Right ventricle myocardium superior (tissue), 1 donor: ENCODE results near the gene RNF166. TPM values are rescaled to one million over a fixed set of nuclear protein-coding genes. Genes with fewer than 3 reads are reported as not detected.

ENCODE experiments used
- ATAC-seq: fragments of 200-7000 bp; cut with Tn5 transposase; one replicate; pipeline ENCODE4 v1.9.1; 2020; ENCODE audit warnings: mild to moderate bottlenecking; ENCODE audit not compliant: poor library complexity
- DNase-seq: peaks from one replicate; pipeline ENCODE4 v3.0.0-alpha.2; 2020
- intact Hi-C: fragments of 100-400 bp; cut with DNase I; formaldehyde crosslinking; loops from one replicate; pipeline ENCODE4 v1.11.2; 2022
- microRNA-seq: library from miRNA; unstranded; fragments of <30 nt; microRNA quantifications from one replicate; pipeline ENCODE4 v1.2.0, GENCODE V29; 2020
- total RNA-seq: library from RNA; stranded (reverse); fragmentation: NEBNext Ultra II Directional; extraction: Animal tissue kit (Norgen Biotek cat#: 25700); gene quantifications from one replicate; pipeline ENCODE4 v1.2.1, GENCODE V29; 2021
- donor health status: DM: no; HTN: yes; CAD: no; lungs with severe emphysema.

The RNF166 gene
- total RNA-seq, 1 donor from 2014 or later: 14.6 TPM

DNA sequence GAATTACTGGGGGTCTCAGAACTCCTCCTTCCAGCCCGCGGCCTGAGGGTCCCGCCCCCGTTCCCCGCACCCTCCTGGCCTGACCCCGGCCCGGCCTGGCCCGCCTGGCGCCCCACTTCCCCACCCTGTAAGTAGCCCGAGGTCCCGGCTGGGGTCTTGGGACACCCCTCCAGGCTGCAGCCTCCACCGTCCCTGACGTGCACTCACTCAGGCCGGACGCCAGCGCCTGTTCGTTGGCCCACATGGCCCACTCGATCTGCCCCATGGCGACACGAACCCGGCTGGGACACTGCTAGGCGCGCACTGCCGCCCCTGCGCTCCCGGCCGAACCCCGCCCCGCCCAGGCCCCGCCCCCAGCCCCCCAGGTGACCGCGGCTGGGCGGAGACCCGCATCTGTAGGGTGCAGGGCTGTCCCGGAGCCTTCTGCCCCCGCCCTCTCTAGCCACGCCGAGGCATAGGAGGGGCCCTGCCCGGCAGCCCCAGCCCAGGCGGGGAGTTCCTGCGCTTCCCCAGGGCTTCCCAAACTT lies 55.4 kb downstream of the RNF166 start, which contains the start of gene CYBA:
Gene CYBA (minus strand): TSS at position 305 of the 527 bp plus-strand sequence. CDS start 40 bp downstream, at position 265.
- intact Hi-C loops: no loop called here
- DNase-seq (peak; percentile 90), ATAC-seq (peak; percentile 90)

DNA sequence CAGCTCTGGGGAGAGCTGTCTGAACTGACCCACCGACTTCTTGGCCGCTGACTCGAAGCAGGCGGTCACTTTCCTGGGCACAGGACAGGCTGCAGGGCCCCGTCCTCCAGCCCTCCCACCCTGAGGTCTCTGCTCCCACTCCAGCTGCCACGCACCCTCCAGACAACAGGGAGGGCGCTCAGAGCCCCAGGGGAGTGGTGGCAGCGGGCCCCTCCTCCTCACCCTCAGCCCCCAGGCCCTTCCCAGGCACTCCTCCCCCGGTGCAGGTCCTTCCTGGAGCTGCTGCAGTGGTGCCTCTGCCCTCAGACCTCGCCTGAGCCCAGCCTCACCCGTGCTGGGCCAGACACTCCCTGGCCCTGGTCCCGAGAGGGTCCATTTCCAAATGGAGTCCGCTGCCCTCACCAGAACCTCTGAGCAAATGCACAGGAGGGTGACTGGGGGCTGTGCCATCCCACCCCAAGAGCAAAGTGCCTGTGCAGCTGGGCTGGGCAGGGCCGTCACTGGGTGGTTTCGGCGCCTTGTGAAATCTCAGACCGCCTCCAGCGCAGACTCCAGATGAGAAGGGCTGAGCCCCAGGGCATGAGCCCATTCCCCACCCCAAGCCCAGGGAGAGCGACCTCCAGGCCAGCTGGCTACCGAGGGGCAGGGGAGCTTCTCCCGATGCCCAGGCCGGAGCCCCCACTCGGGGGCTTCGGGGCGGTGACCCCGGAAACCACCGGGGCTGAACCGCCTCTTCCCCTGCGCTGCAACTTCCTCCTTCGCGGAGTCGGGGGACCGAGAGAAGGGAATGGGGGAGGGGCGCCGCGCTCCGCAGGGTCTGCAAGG lies 56.1 kb downstream of the RNF166 start:
- peak; percentile 70 for DNase-seq
- peak; percentile 44 for ATAC-seq
- intact Hi-C loops: no loop called here

DNA sequence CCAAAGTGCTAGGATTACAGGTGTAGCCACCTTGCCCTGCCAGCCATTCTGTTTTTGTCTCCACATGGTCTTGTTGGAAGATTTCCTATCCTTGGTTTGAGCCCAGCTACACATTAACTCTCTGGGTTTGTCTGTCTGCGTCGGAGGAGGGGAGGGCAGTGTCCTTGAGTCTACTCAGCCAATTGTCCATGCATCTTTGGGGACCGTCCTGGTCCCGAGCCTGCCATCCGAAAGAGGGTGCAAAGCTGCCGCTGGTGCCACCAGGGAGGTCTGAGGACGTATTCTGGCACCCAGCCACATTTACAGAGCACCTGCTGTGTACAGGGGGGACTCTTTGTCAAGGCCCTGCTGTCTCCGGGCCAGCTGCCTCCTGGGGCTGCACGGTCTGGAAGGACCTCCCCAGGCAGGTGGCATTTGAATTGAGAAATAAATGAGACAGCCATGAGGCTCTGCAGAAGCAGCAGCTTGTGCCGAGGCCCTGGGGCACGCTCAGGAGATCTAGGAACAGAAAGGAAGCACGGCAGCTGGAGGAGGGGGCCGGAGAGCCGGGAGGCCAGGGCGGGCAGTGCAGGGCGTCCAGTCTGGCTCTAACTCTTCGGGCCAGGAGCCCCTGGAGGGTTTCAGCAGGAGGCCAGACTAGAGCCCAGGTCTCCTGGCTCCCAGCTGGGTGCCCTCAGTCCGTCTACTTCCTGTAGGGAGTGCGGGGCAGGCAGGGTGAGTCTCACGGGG lies 56.8 kb downstream of the RNF166 start:
- no peak for ATAC-seq
- no peak for DNase-seq
- intact Hi-C loops: no loop called here

- intact Hi-C loops: no loop called here
- DNase-seq: no peak
- no peak for ATAC-seq
Observed at GRCh38 chr16:88647178-88648070, 58.8 kb downstream of the RNF166 start.

Small RNAs within 50 kb of the gene (microRNA-seq; reads per million reads assigned to microRNA genes)
- not detected for gene MIR4722

Other genes starting within 250 kb of the RNF166 start
- 23.5 TPM for gene ZC3H18, start 136.0 kb downstream of the RNF166 start, total RNA-seq
- gene IL17C, start 67.8 kb downstream of the RNF166 start, total RNA-seq: not detected
- gene CYBA, start 55.4 kb downstream of the RNF166 start, total RNA-seq: 53.7 TPM
- gene MVD, start 43.3 kb downstream of the RNF166 start, total RNA-seq: 21.9 TPM
- gene SNAI3, start 19.9 kb downstream of the RNF166 start, total RNA-seq: 3.0 TPM
- 13.4 TPM for gene CTU2, start 95 bp upstream of the RNF166 start, total RNA-seq
- gene PIEZO1, start 78.8 kb upstream of the RNF166 start, total RNA-seq: 15.9 TPM
- 1.00 TPM for gene CDT1, start 97.4 kb upstream of the RNF166 start, total RNA-seq
- gene APRT, start 105.5 kb upstream of the RNF166 start, total RNA-seq: 40.4 TPM
- 15.9 TPM for gene GALNS, start 150.5 kb upstream of the RNF166 start, total RNA-seq
- 53.0 TPM for gene TRAPPC2L, start 150.7 kb upstream of the RNF166 start, total RNA-seq
- gene PABPN1L, start 160.3 kb upstream of the RNF166 start, total RNA-seq: not detected